GM19193 (cell line): ENCODE data around the gene IGF1R.

ENCODE experiments used
- POLR2A ChIP-seq: IDR thresholded peaks from 4 replicates; pipeline ENCODE4 v1.6.1; 2011; ENCODE audit not compliant: insufficient read depth, insufficient read length; ENCODE audit errors: extremely low read depth

IGF1R gene

GRCh38 chr15:98703126-98703685 lies 54.9 kb downstream of the IGF1R start:
- TF ChIP-seq POLR2A: no peak

- no peak for TF ChIP-seq POLR2A
These were observed 56.7 kb downstream of the IGF1R start for GRCh38 chr15:98705070-98705469.

- TF ChIP-seq POLR2A: no peak
These were observed 58.0 kb downstream of the IGF1R start for GRCh38 chr15:98706387-98706786.

GRCh38 chr15:98706986-98707385 lies 58.6 kb downstream of the IGF1R start:
- TF ChIP-seq POLR2A: no peak

GRCh38 chr15:98708037-98708590 lies 59.8 kb downstream of the IGF1R start:
- no peak for TF ChIP-seq POLR2A

- no peak for TF ChIP-seq POLR2A
These were observed 63.5 kb downstream of the IGF1R start for GRCh38 chr15:98711810-98712209.

GRCh38 chr15:98712845-98713584 lies 64.7 kb downstream of the IGF1R start:
- no peak for TF ChIP-seq POLR2A

- no peak for TF ChIP-seq POLR2A
These were observed 65.3 kb downstream of the IGF1R start for GRCh38 chr15:98713585-98714001.

GRCh38 chr15:98714922-98715321 lies 66.6 kb downstream of the IGF1R start:
- TF ChIP-seq POLR2A: no peak

- TF ChIP-seq POLR2A: no peak
These were observed 67.1 kb downstream of the IGF1R start for GRCh38 chr15:98715401-98715800.

- no peak for TF ChIP-seq POLR2A
These were observed 67.6 kb downstream of the IGF1R start for GRCh38 chr15:98715890-98716443.

- TF ChIP-seq POLR2A: no peak
These were observed 69.0 kb downstream of the IGF1R start for GRCh38 chr15:98717371-98717770.

GRCh38 chr15:98717942-98718341 lies 69.6 kb downstream of the IGF1R start:
- no peak for TF ChIP-seq POLR2A

GRCh38 chr15:98718426-98719136 lies 70.2 kb downstream of the IGF1R start:
- no peak for TF ChIP-seq POLR2A

- TF ChIP-seq POLR2A: no peak
These were observed 70.9 kb downstream of the IGF1R start for GRCh38 chr15:98719137-98719740.
